Smooth muscle cell (in vitro differentiated cells): ENCODE results near the gene UBE3C. TPM values are rescaled to one million over a fixed set of nuclear protein-coding genes. Genes with fewer than 3 reads are reported as not detected.

Experiments
- DNase-seq: peaks from one replicate; lab custom pipeline; 2025; ENCODE audit not compliant: unreplicated experiment; lab: John Stamatoyannopoulos, UW
- H2AFZ ChIP-seq: fragments of 200-600 bp; sonication (generic); 2 replicates; pipeline ENCODE4 v1.6.0; 2016; ENCODE audit warnings: antibody characterized with exemption, low read depth, mild to moderate bottlenecking
- H3F3A ChIP-seq: fragments of 200-600 bp; sonication (generic); 2 replicates; pipeline ENCODE4 v1.6.0; 2017; ENCODE audit warnings: antibody characterized with exemption, low read depth
- H3K27ac ChIP-seq: fragments of 200-600 bp; sonication (generic); 2 replicates; pipeline ENCODE4 v1.5.1; 2016; ENCODE audit warnings: low read depth, mild to moderate bottlenecking
- H3K27me3 ChIP-seq: fragments of 200-600 bp; sonication (generic); 2 replicates; pipeline ENCODE4 v1.6.1; 2016; ENCODE audit warnings: low read depth, mild to moderate bottlenecking
- H3K36me3 ChIP-seq: fragments of 200-600 bp; sonication (generic); 2 replicates; pipeline ENCODE4 v1.5.1; 2016; ENCODE audit warnings: low read depth
- H3K4me1 ChIP-seq: fragments of 200-600 bp; sonication (generic); 2 replicates; pipeline ENCODE4 v1.5.1; 2016; ENCODE audit warnings: low read depth
- H3K4me2 ChIP-seq: fragments of 200-600 bp; sonication (generic); 2 replicates; pipeline ENCODE4 v1.6.0; 2016; ENCODE audit warnings: mild to moderate bottlenecking
- H3K4me3 ChIP-seq: fragments of 200-600 bp; sonication (generic); 2 replicates; pipeline ENCODE4 v1.5.1; 2016; ENCODE audit warnings: mild to moderate bottlenecking
- H3K79me2 ChIP-seq: fragments of 200-600 bp; sonication (generic); 2 replicates; pipeline ENCODE4 v1.6.0; 2016; ENCODE audit warnings: low read depth, mild to moderate bottlenecking
- H3K9ac ChIP-seq: fragments of 200-600 bp; sonication (generic); 2 replicates; pipeline ENCODE4 v1.6.0; 2016; ENCODE audit warnings: low read depth
- H3K9me3 ChIP-seq: fragments of 200-600 bp; sonication (generic); replicated peaks from 2 replicates; pipeline ENCODE4 v1.5.1; 2016; ENCODE audit warnings: low read depth
- H4K20me1 ChIP-seq: fragments of 200-600 bp; sonication (generic); 2 replicates; pipeline ENCODE4 v1.6.0; 2016; ENCODE audit warnings: low read depth
- WGBS: methylation state at CpG from one replicate; pipeline ENCODE4 v1.1.7; 2016; ENCODE audit warnings: low lambda C conversion rate; 5-methylcytosine and 5-hydroxymethylcytosine counted together
- polyA plus RNA-seq: library from polyadenylated mRNA; unstranded; fragments of >200 nt; fragmentation: Nextera tagmentation; extraction: Ambion mirVana; gene quantifications from 2 replicates; pipeline ENCODE4 v1.2.1, GENCODE V29; 2016
- total RNA-seq: library from RNA; depleted of rRNA; stranded (reverse); fragments of >200 nt; gene quantifications from 2 replicates; pipeline ENCODE4 v1.2.3, GENCODE V29; 2014
- TF ChIP-seq, protein P1 (sequence below): fragments of 200-600 bp; sonication (generic); IDR thresholded peaks from 2 replicates; pipeline ENCODE4 v1.5.1; 2017; ENCODE audit warnings: borderline replicate concordance, mild to moderate bottlenecking, antibody characterized with exemption; ENCODE audit not compliant: insufficient read depth, poor library complexity, severe bottlenecking

Gene UBE3C
- total RNA-seq: 43.1 and 48.0 TPM in 2 replicates
- polyA plus RNA-seq: 16.3 and 19.5 TPM in 2 replicates

- Histone ChIP-seq H3K79me2 (peaks cover 43% of the 10 kb centered on the region), H3K9me3 (no peaks in the 10 kb centered on the region), H3K36me3 (no peaks in the 10 kb centered on the region), H3K27ac (peak within 1 kb of the TSS; percentile 70), H3K27me3 (no peaks in the 10 kb centered on the region), H3K4me3 (peak within 1 kb of the TSS; percentile 69), H4K20me1 (peaks cover 44% of the 10 kb centered on the region), H3F3A (no peaks in the 10 kb centered on the region), H3K4me1 (peaks cover 11% of the 10 kb centered on the region), H3K9ac (peak within 1 kb of the TSS; percentile 80), H2AFZ (peak within 1 kb of the TSS; percentile 80), H3K4me2 (peak within 1 kb of the TSS; percentile 95)
- WGBS: under 1% methylated on average over 59 of the region's 80 CpGs
- TF ChIP-seq, protein P1, sequence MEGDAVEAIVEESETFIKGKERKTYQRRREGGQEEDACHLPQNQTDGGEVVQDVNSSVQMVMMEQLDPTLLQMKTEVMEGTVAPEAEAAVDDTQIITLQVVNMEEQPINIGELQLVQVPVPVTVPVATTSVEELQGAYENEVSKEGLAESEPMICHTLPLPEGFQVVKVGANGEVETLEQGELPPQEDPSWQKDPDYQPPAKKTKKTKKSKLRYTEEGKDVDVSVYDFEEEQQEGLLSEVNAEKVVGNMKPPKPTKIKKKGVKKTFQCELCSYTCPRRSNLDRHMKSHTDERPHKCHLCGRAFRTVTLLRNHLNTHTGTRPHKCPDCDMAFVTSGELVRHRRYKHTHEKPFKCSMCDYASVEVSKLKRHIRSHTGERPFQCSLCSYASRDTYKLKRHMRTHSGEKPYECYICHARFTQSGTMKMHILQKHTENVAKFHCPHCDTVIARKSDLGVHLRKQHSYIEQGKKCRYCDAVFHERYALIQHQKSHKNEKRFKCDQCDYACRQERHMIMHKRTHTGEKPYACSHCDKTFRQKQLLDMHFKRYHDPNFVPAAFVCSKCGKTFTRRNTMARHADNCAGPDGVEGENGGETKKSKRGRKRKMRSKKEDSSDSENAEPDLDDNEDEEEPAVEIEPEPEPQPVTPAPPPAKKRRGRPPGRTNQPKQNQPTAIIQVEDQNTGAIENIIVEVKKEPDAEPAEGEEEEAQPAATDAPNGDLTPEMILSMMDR: no peak
- DNase-seq: peak; percentile 75
Measured at GRCh38 chr7:157138424-157139110, at the start of gene UBE3C. UBE3C (plus strand) TSS chr7:157138926; CDS start chr7:157139273, 347 bp downstream.

DNA sequence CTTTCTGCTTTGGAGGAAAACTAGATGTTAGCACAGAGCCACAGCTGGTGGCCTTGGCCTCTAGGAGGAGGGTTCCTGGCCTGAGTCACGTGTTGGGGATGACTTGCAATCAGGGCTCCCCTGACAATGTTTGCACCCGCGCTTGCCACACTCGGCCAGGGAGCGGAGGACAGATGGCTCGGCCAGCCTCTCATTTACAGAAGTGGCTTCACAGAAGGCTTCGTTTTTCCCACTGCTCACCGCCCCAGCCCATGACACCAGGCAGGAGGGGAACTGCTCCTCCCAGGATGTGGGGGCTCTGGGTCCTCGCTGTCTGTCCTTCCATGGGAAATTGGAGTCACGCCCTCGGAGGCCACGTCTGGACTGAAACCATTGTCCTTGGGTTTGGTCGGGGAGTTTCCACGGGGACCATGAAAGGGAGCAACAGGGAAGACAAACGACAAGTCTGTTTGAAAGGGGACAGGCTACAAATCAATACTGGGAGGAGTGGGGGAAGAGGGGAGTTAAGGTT, 49.6 kb upstream of the UBE3C start:
- 89% methylated on average over 15 of the region's 15 CpGs for WGBS
- TF ChIP-seq, protein P1: no peak
- H2AFZ ChIP-seq: no peak overlapping the region

DNA sequence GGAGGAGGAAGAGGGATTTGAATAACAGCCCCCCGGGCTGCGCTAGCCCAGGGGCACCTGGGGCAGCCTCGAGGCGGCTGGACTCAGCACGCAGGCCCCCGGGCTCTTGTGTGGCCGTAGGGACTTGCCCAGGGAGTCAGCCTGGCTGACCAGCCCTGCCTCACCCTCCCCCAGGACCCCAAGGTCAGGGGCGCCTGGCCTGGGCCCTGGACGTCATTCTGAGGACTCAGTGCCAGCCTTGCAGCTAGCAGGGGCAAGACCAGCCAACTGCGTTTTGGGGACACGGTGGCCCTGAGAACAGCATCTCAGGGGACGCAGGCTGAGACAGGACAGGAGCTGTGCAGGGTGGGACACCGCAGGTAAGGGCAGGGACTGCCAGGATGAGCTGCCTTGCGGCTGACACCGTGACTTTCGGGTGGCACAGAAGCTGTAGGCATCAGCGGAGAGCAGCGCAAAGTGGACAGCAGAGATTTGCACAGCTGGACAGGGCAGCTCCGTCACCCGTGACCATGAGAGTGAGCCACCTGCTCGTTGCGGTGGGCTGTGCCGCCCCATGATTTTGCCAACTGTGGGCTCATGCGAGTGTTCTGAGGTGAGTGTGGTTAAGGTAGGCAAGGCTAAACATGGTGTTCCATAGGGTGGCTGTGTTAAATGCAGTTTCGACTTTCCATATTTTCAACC, 48.1 kb upstream of the UBE3C start:
- TF ChIP-seq, protein P1: no peak
- H3F3A ChIP-seq: no peaks in the 10 kb centered on the region
- H3K27ac ChIP-seq: no peak overlapping the region
- no peak overlapping the region for H2AFZ ChIP-seq
- DNase-seq: no peak
- no peaks in the 10 kb centered on the region for H3K4me1 ChIP-seq
- H3K9me3 ChIP-seq: no peaks in the 10 kb centered on the region
- H3K79me2 ChIP-seq: no peaks in the 10 kb centered on the region
- H3K4me2 ChIP-seq: no peak overlapping the region
- no peak overlapping the region for H3K9ac ChIP-seq
- no peak overlapping the region for H3K4me3 ChIP-seq
- H3K36me3 ChIP-seq: no peaks in the 10 kb centered on the region
- peaks cover 4% of the 10 kb centered on the region for H3K27me3 ChIP-seq
- H4K20me1 ChIP-seq: no peaks in the 10 kb centered on the region
- WGBS: 94% methylated on average over 18 of the region's 25 CpGs

More for the DNA sequence above, 49.6 kb upstream of the UBE3C start:
- no peak overlapping the region for H3K4me3 ChIP-seq
- H3K4me1 ChIP-seq: no peaks in the 10 kb centered on the region
- no peak for DNase-seq
- no peaks in the 10 kb centered on the region for H3F3A ChIP-seq
- no peak overlapping the region for H3K9ac ChIP-seq
- H3K36me3 ChIP-seq: no peaks in the 10 kb centered on the region
- H3K27me3 ChIP-seq: peaks cover 4% of the 10 kb centered on the region
- H3K4me2 ChIP-seq: no peak overlapping the region
- no peaks in the 10 kb centered on the region for H4K20me1 ChIP-seq
- no peak overlapping the region for H3K27ac ChIP-seq
- H3K79me2 ChIP-seq: no peaks in the 10 kb centered on the region
- no peaks in the 10 kb centered on the region for H3K9me3 ChIP-seq
